Activated T-helper 9 cell treated with anti-CD3 and anti-CD28 coated beads, Interleukin-2, amount 50 U/mL, for 16 hours (primary cell): ENCODE measurements around the gene RUBCNL.
"Not testable (repeated sequence)": the region's sequence is repeated elsewhere in the genome, so short reads cannot be mapped to it uniquely, and the experiment has no call there.

Experiments
- DNase-seq: peaks from one replicate; pipeline ENCODE4 v3.0.0-alpha.2; 2020; ENCODE audit warnings: low read depth

RUBCNL gene

GRCh38 chr13:46387064-46387851, at the start of gene RUBCNL:
RUBCNL (minus strand) TSS chr13:46387252; CDS start chr13:46372475, 14,777 bp downstream.
- peak; percentile 3 for DNase-seq

- not testable (repeated sequence) for DNase-seq
Measured at GRCh38 chr13:46429558-46429957, 42.5 kb upstream of the RUBCNL start.

- no peak for DNase-seq
Measured at GRCh38 chr13:46405457-46405856, 18.4 kb upstream of the RUBCNL start.

- DNase-seq: no peak
Measured at GRCh38 chr13:46404733-46405100, 17.7 kb upstream of the RUBCNL start.

- DNase-seq: no peak
Measured at GRCh38 chr13:46403851-46404732, 17.0 kb upstream of the RUBCNL start.

GRCh38 chr13:46402178-46402577, 15.1 kb upstream of the RUBCNL start:
- no peak for DNase-seq

- DNase-seq: no peak
Measured at GRCh38 chr13:46401432-46401831, 14.4 kb upstream of the RUBCNL start.

GRCh38 chr13:46396341-46396740, 9.3 kb upstream of the RUBCNL start:
- DNase-seq: no peak

GRCh38 chr13:46392967-46393366, 5.9 kb upstream of the RUBCNL start:
- no peak for DNase-seq

- DNase-seq: no peak
Measured at GRCh38 chr13:46389457-46390451, 2.7 kb upstream of the RUBCNL start.

GRCh38 chr13:46388846-46389245, 1.8 kb upstream of the RUBCNL start:
- DNase-seq: no peak

GRCh38 chr13:46388308-46388707, 1.3 kb upstream of the RUBCNL start:
- no peak for DNase-seq

GRCh38 chr13:46386392-46387063, 524 bp downstream of the RUBCNL start:
- no peak for DNase-seq

GRCh38 chr13:46385946-46386345, 1.1 kb downstream of the RUBCNL start:
- DNase-seq: no peak

GRCh38 chr13:46383383-46383782, 3.7 kb downstream of the RUBCNL start:
- no peak for DNase-seq

- DNase-seq: no peak
Measured at GRCh38 chr13:46382224-46382623, 4.8 kb downstream of the RUBCNL start.

- DNase-seq: no peak
Measured at GRCh38 chr13:46380242-46380641, 6.8 kb downstream of the RUBCNL start.

- no peak for DNase-seq
Measured at GRCh38 chr13:46379611-46380010, 7.4 kb downstream of the RUBCNL start.

- DNase-seq: no peak
Measured at GRCh38 chr13:46378411-46378810, 8.6 kb downstream of the RUBCNL start.

GRCh38 chr13:46377554-46377953, 9.5 kb downstream of the RUBCNL start:
- DNase-seq: no peak

- no peak for DNase-seq
Measured at GRCh38 chr13:46374710-46375109, 12.3 kb downstream of the RUBCNL start.
